ENCODE measurements around the gene THAP3.

DNA sequence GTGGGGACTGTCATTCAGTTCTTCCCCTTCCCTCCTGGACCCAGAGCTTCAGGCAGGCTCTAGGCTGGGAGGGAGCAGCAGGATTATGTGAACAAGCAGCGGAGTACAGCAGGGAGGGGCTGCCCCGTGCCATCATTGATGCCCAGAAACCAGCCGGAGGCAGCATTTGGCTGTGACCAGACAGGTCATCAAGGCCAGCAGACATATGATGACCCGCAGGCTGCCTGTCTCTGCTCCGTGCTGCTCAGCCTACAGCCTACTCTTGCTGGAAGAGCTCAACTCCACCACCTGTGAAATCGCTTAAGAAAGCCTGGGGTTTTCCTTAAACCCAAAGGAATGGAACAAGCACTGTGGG lies 26.9 kb upstream of the THAP3 start:
- TF ChIP-seq, protein P1, sequence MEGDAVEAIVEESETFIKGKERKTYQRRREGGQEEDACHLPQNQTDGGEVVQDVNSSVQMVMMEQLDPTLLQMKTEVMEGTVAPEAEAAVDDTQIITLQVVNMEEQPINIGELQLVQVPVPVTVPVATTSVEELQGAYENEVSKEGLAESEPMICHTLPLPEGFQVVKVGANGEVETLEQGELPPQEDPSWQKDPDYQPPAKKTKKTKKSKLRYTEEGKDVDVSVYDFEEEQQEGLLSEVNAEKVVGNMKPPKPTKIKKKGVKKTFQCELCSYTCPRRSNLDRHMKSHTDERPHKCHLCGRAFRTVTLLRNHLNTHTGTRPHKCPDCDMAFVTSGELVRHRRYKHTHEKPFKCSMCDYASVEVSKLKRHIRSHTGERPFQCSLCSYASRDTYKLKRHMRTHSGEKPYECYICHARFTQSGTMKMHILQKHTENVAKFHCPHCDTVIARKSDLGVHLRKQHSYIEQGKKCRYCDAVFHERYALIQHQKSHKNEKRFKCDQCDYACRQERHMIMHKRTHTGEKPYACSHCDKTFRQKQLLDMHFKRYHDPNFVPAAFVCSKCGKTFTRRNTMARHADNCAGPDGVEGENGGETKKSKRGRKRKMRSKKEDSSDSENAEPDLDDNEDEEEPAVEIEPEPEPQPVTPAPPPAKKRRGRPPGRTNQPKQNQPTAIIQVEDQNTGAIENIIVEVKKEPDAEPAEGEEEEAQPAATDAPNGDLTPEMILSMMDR (IDR thresholded peaks at IDR 0.05), result no peak
- TF ChIP-seq EP300 (IDR thresholded peaks at IDR 0.05), result no peak

Measured in tibial nerve (tissue), 4 donors.